Measurements from ENCODE around the gene FRMD8. TPM values are rescaled to one million over a fixed set of nuclear protein-coding genes. Genes with fewer than 3 reads are reported as not detected.

FRMD8 gene
- total RNA-seq, 1 experiment from 2014 or later = 22.7 TPM

GRCh38 chr11:65423516-65424204, 37.2 kb downstream of the FRMD8 start:
- peaks cover 25% of the 10 kb centered on the region for H3K4me1 ChIP-seq (ENCODE audit: insufficient read depth, low read length)
- no peak overlapping the region for H2AK5ac ChIP-seq (ENCODE audit: insufficient read length, low read length)
- no peak overlapping the region for H3K4ac ChIP-seq (ENCODE audit: low read depth, low read length)
- no peak overlapping the region for H3K27ac ChIP-seq (ENCODE audit: insufficient read length, low read depth, low read length)
- H4K8ac ChIP-seq (replicated peaks; ENCODE audit: insufficient read length, low read depth, low read length) = no peak overlapping the region
- Mint-ChIP-seq H3K9me3 (no peaks in the 10 kb centered on the region; a peak in 1 of 5 replicates), H3K4me3 (peak overlapping the region; percentile 56 to 74; a peak in 4 of 5 replicates), H3K27me3 (ENCODE audit: low read depth) (peaks cover 3% of the 10 kb centered on the region), H3K27ac (peak overlapping the region in 1 of 3 experiments; percentile 56; a peak in 1 of 7 replicates), H3K36me3 (ENCODE audit: insufficient read depth in 1 of 3, low read depth in 3 of 3) (no peaks in the 10 kb centered on the region), H3K4me1 (peaks cover 81 to 86% of the 10 kb centered on the region in 2 experiments)
- no peak overlapping the region for H3K23ac ChIP-seq (ENCODE audit: insufficient read length, low read depth, low read length)
- H3K4me2 ChIP-seq (ENCODE audit: insufficient read depth, insufficient read length, low read length) = peak overlapping the region; percentile 67
- no peak overlapping the region for H4K5ac ChIP-seq (ENCODE audit: insufficient read length, low read depth, low read length)
- H3K23me2 ChIP-seq (ENCODE audit: insufficient read length, low read depth, low read length, poor library complexity, severe bottlenecking) = peaks cover 13% of the 10 kb centered on the region
- H2BK15ac ChIP-seq (ENCODE audit: low read depth, low read length) = no peak overlapping the region
- peak overlapping the region; percentile 3 for H3K9ac ChIP-seq (ENCODE audit: extremely low read depth, insufficient read length, low read length)
- H3K79me1 ChIP-seq (ENCODE audit: insufficient read depth, low read depth, low read length, poor library complexity, severe bottlenecking) = no peaks in the 10 kb centered on the region
- H2BK120ac ChIP-seq (ENCODE audit: low read depth, low read length, poor library complexity, severe bottlenecking) = no peak overlapping the region
- no peak for DNase-seq
- peak overlapping the region; percentile 21 for H4K91ac ChIP-seq (ENCODE audit: insufficient read length, low read depth, low read length)
- no peak overlapping the region for H2AFZ ChIP-seq (ENCODE audit: low read length)
- no peak overlapping the region for H2BK5ac ChIP-seq (ENCODE audit: insufficient read length, low read length)
- H3T11ph ChIP-seq (ENCODE audit: low read length) = no peak overlapping the region
- H4K20me1 ChIP-seq (ENCODE audit: control insufficient read depth, insufficient read depth, insufficient read length) = peaks cover 2% of the 10 kb centered on the region
- no peak overlapping the region for H2BK20ac ChIP-seq (ENCODE audit: low read depth, low read length, poor library complexity, severe bottlenecking)
- H3K27me3 ChIP-seq (ENCODE audit: insufficient read depth, low read length) = no peaks in the 10 kb centered on the region
- TF ChIP-seq, protein P1, sequence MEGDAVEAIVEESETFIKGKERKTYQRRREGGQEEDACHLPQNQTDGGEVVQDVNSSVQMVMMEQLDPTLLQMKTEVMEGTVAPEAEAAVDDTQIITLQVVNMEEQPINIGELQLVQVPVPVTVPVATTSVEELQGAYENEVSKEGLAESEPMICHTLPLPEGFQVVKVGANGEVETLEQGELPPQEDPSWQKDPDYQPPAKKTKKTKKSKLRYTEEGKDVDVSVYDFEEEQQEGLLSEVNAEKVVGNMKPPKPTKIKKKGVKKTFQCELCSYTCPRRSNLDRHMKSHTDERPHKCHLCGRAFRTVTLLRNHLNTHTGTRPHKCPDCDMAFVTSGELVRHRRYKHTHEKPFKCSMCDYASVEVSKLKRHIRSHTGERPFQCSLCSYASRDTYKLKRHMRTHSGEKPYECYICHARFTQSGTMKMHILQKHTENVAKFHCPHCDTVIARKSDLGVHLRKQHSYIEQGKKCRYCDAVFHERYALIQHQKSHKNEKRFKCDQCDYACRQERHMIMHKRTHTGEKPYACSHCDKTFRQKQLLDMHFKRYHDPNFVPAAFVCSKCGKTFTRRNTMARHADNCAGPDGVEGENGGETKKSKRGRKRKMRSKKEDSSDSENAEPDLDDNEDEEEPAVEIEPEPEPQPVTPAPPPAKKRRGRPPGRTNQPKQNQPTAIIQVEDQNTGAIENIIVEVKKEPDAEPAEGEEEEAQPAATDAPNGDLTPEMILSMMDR (conservative IDR thresholded peaks at IDR 0.05) = no peak
- H3K14ac ChIP-seq (ENCODE audit: insufficient read depth, low read length) = peak overlapping the region; percentile 13
- peaks cover 2% of the 10 kb centered on the region; the same call in 1 of the 2 replicates for H3K79me2 ChIP-seq (ENCODE audit: insufficient read depth, low read length)
- peak overlapping the region; percentile 18 for H3K18ac ChIP-seq (ENCODE audit: insufficient read length, low read depth, low read length)
- WGBS (ENCODE audit: extremely low coverage, insufficient read length, low lambda C conversion rate) = no CpG with 5 or more reads among the region's 19 CpGs
- H3K9me3 ChIP-seq (ENCODE audit: control insufficient read depth, low read depth, low read length) = no peaks in the 10 kb centered on the region
- H3K56ac ChIP-seq (ENCODE audit: insufficient read length, low read depth, low read length) = no peak overlapping the region
- no peak overlapping the region for H2BK12ac ChIP-seq (ENCODE audit: insufficient read length, low read depth, low read length)

All from H9 (cell line).